Activated naive CD4-positive, alpha-beta T cell treated with Interleukin-2 at 50 U/mL for 16 hours (primary cell): ENCODE results near the gene MARK2.

Source experiments
- DNase-seq: peaks from one replicate; pipeline ENCODE4 v3.0.0-alpha.2; 2020

Gene MARK2

DNA sequence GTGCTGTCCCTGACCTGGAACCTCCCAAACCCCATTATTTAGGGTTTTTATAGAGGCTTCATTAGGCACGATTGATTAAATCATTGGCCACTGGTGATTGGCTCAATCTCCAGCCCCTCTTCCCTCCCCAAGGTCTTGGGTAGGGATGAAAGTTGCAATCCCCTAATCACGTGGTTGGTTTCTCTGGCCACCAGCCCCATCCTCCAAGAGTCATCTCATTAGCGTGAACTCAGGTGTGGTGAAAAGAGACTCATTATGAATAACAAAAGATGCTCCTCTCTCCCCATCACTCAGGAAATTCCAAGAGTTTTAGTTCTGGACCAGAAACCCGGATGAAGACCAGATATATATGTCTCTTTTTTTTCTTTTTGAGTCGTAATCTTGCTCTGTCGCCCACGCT lies 7.6 kb upstream of the MARK2 start:
- DNase-seq: no peak

DNA sequence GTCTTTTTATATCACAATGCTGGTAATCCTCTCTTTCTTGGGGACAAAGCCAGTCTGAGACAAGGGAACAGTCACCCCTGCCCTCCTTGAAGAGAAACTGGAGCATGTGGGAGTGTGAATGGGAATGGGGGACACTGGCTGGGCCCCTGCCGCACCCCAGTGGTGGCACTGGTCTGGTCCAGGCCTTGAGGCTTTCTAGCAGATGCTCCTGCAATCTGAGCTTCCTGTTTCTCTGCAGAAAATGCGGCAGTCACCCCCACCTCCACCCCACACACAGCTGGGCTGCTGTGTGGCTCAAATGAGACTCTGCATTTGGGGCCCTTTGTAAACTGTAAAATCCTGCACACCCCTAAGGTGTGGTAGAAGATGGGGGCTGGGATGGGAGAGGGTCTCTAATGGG lies 6.6 kb upstream of the MARK2 start:
- DNase-seq: no peak

DNA sequence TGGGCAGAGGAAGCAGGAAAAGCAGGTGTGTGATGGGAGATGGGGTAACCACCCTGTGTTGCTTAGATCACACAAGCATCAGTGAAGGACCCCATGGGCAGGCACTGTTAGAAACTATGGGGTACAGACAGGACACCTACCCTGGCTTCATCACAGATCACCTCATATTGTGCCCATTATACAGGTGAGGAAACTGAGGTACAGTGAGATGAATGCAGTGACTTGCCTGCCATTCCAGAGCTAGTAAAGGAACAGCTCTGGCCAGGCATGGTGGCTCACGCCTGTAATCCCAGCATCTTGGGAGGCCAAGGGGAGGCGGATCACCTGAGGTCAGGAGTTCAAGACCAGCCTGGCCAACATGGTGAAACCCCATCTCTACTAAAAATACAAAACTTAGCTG lies 5.9 kb upstream of the MARK2 start:
- DNase-seq: no peak

DNA sequence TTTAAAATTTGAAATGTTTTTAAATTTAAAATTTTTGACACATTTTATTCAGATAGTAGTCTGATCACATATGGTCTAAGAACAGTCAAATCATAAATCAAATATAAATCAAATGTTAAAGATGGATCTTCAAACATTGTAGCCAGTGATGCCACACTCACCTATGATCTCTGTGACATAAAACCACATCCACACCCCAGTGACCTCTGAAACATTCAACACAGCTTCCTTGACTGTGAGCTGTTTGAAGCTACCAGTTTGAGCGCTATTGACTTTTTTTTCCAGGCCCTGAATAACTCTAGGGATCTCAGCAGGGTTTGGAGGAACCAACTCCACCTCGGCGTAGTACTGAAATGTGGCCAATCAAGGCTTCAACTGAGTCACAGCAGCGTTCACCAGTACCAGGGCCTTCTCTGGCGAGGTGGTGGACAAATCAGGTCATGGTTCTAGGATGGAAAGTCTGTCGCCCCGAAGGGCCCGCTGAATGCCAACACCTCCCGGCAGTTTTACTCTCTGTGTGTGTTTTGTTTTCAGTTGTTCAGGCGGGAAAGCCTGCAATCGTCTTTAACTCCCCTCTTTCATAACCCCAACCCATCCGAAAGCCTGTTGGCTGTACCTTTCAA lies 4.3 kb upstream of the MARK2 start:
- no peak for DNase-seq

DNA sequence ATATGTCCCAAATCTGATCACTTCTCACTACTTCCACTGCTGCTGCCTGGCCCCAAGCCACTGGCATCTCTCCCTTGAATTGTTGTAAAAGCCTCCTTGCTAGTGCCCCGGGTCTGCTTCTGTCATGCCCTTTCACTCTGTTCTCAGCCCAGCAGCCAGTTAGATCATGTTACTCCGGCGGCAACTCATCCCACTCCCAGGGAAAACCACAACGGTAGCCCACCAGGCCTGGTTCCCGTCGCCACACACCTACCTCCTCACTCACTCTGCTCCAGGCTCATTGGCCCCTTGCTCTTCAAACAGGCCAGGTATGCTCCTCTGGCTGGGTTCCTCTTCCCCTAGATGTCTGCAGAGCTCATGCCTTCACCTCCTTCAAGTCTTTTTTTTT lies 3.8 kb upstream of the MARK2 start:
- DNase-seq: no peak

DNA sequence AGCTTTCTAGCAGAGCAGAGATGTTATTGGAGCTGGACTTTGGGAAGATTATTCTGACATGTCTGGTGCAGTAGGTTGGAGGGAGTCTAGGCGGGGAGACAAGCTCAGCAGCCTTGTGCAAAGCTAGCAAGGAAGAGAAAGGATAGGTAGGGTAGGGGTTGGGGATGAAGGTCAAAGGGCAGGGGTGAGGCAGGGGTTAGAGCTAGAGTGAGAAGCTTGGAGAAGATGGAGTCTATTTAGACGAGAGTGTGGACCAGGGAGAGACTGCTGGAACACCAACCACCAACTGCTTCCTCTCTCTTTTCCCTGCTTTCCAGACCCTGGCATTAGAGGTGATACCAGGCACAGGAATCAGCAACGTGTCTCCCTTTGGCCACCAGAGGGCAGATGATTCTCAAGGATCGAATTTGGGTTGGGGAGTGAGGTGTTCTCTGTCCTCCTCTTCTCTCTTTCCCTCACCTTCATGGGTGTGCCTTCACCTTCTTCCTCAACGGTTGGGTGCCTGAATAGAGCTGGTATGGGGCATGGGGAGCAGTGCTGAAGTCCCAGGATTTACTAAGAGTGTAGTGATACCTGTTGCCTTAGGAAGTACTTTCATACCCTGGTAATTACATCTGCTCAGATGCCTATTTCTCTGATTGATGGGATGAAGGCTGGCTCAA lies 1.8 kb upstream of the MARK2 start:
- DNase-seq: peak; percentile 78

DNA sequence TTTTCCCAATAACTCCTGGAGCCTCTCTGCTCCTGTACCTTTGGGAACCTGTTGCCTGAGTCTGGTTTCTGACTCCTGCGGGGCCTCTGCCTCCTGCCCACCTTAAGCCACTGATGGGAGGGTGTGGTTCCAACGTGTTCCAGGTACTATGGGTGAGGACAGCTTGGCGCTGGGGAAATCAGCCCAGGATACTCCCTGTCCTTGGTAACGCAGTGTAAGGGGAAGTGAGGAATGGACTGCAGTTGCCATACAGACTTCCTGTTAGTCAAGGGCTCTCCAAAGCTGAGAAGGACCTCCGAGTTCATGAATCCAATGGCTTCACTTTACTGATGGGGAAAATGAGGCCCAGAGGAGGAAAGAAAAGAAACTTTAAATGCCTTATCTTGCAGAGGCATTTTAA lies 1.2 kb upstream of the MARK2 start:
- no peak for DNase-seq

DNA sequence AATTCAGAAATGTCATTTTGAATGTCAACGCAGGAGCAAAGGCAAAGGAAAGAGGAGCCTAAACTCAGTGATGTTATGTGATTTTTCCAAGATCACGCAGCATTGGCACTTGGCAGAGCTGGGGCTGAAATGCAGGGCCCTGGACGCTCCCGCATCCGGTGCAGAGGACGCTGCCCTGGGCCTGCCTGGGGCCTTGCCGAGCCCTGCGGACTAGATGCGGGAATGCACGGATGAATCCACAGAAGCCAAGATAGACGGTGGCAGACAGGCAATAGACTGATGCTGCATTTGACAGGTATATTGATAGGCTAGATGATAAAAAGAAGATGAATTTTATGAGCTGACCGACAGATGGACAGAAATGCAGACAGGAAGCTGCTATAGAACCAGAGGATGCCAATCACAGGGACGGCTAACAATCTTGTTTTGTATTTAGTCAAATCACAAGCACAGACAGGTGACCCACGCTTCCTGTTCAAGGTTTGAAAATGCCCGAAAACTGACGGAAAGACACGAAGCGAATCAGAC lies 696 bp upstream of the MARK2 start:
- no peak for DNase-seq

DNA sequence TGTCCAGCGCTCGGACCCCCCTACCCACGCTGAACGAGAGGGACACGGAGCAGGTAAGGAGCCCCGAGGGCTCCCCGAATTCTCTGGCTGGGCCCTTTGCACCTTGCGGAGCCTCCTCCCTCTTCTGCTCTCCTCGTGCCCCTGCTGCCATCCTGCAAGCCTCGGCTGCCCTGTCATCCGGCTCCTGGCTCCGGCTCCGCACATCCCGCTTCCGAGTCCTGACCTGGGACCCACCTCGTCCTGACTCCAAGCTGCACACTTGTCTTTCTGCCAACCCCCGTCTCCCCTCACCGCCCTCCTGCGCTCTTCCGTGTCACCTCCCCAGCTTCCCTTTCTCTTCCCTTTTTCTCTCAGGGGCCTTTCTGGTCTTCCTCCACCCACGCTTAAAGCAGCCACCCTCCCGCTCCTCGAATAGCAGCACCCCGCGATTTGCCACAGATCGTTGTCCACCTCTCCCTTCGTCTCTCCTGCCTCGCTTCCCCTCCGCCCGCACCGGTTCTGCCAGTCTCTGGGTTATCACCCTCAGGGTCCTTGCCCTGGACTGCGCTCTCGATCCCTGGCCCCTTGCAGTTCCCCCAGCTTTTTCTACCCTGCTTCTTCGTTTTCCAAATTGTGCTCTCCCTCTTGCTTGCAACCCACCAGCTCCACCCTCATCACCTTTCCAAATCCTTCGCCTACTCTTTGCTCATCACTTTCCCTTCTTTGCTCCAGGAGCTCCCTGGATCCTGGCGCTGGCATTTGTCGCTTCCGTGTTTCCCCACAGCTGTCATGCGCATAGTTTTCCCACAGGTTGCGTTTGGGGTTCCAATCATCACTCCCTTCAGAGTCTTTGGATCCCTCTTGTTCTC lies 822 bp downstream of the MARK2 start:
- DNase-seq: peak; percentile 30

DNA sequence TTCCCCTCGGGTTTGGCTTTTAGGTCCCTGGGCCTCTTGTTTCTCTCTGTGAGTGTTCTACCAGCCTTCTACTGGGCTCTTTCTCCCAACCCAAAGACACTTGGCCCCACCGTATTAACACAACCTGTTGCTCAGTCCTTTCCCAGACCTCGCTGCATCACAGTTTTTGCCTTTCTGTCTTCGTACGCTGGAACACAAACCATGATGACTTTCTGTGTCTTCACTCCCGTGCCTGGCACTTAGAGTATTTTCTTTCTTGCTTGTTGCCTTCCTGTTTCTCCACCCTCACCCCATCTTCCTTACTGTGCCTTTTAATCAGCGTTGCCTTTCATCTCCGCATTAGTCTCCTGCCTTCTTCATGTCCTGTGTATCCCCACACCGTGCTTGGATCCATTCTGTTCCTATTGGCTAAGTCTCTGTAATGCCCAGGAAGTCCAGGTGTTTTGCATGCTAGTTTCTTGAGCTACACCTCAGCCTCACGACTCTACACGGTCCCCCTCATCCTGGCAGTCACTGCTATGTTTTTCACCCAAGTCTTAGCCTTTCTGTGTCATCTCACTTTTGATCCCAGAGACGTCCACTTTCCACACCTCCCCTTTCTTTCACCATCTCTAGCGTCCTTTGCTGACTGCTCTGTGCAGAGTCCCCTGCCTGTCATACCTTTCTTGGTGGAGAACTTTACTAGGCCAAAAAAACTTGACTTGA lies 1.6 kb downstream of the MARK2 start:
- no peak for DNase-seq

DNA sequence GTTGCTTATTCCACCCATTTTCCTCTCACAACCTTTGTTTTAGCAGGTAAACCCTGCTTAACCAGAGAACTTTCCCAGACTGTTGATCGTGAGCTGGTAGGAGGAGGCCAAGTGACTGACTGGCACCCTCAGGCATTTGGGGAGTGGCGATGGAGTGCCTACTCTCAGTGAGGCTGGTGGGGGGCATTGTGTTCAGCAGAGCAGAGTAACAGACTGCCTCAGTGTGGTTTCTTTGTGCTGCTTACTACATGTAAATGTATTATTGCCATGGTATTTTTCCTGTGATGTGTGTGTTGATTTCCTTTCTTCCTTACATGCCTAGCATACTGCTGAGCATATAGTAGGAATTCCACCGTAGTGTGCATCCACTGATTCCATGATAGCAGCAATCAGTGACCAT lies 2.6 kb downstream of the MARK2 start:
- DNase-seq: no peak

DNA sequence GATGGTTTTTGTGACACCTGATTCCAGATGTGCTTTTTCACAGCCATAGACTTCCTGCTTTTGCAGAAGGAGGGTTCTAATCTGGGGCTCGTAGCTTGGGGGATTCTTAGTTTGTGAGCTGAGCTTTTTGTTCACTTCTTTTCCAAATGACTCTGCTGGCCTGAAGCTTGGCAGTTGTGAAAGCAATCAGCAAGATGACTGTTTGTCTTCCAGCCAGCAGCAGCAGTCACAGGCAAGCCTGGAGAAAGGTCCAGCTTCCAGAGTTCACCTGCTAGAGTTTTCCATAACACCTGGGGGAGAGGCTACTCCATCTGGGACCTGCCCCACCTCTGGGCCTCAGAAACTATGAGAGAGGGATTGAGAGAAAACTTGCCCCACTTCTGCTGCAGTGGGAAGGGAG lies 4.1 kb downstream of the MARK2 start:
- no peak for DNase-seq

DNA sequence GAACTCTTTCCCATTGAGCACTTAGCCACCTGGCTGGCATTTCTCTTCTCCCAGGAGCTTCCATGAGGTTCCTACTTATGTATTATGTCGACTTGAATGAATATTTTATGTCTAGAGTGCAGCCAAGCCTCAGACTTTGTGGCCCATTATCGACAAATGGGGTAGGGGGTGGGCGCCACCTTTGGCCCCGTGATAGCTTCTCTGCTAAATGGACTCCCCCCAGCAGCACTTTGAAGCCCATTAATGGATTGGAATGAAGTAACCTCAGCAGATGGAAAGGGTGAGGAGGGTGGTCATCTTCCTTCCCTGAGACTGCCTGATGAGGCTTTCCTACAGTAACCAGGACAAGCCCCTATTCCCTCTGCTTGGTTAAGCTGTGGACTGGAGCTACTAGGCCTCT lies 5.9 kb downstream of the MARK2 start:
- DNase-seq: no peak

DNA sequence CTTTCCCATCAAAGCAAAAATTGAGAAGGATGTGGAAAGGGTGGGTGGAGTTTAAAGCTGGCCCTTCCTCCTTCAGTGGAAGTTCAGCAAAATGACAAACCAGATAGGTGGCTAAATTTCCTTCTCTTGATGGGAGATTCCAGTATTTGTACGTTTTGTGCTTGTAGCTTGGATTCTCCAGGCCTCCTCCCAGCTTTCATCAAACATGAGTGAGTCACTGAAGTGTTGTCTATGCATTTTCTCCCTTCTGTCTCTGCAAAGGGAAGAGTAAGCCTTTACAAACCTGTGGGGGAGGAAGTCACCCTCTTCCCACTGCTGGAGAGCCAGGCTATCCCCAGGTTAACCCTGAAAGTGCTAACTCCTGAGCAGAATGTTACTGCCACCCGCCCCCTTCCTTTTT lies 6.4 kb downstream of the MARK2 start:
- DNase-seq: no peak

DNA sequence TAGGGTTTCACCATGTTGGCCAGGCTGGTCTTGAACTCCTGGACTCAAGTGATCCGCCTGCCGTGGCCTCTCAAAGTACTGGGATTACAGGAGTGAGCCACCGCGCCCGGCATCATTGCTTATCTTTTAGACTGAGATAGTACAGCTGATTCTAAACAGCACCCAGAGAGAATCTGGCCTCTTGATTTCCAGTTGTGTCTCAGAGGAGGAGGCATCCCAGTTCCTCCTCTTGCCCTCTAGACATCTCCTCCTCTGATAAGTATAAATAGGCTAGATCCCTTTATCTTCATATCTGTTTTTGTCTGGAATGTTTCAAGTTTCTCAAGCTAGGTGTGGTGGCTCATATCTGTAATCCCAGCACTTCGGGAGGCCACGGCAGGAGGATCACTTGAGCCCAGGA lies 7.0 kb downstream of the MARK2 start:
- no peak for DNase-seq

DNA sequence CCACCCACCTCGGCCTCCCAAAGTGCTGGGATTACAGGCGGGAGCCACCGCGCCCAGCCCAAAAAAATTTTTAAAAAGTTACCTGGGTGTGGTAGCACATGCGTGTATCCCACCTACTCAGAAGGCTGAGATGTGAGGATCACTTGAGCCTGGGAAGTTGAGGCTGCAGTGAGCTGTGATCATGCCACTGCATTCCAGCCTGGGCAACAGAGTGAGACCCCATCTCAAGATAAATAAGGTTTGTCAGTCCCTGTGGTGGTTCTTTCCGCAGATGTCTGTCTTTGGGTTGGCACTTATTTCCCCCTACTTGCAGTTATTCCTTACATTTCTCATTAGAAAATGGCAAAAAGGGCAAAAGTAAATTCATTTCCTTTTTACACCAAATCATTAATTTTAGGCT lies 8.0 kb downstream of the MARK2 start:
- DNase-seq: no peak

DNA sequence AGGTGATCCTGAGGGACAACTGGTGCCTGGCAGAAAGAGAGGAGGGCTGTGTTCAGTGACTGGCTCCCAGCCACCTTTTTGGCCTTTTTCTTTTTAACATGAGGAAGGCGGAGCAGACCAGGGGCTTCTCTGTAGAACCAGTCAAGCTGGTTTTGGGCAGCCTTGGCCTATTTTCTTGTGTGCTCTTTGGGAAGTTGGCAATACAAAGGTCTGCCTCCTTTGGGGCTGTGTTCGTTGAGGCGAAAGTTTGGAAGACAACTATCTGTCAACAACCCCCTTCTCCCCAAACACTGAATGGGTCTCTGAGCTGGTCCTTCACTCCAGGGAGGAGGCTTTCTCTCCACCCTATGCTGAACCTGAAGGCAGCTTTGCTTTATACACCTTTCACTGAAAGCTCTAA lies 8.5 kb downstream of the MARK2 start:
- DNase-seq: no peak

DNA sequence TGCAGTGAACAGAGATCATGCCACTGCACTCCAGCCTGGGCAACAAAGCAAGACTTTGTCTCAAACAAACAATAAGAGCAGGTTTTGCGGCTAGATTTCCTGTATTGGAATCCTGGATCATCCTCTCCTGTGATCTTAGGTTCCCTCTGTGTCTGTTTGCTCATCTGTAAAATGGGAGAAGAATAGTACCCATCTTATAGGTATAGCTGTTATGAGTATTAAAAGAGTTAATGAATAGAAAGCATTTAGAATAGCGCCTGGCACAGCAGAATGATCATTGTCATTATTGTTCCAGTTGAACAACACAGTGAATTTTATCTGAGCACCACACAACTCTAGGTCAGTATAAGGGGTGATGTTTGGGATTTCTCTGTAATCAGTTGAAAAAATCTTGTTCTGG lies 10.8 kb downstream of the MARK2 start:
- no peak for DNase-seq

DNA sequence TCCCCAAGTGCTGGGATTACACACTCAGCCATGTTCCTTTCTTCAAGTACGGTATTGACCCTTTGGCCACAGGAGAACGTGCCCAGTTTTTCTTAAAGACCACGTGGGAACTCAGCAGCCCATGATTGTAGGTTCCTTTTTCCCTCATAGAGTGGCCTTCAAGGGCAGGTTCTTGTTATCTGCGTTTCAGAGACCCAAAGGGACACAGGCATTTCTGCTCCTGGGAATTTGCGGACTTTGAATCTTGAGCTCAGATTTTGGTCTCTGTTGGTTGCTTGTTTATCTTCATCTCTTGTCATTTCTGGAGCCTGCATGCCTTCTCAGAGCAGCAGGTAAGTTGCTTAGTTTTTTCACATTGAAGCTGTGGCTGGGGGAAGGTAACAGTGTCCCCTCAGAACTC lies 12.0 kb downstream of the MARK2 start:
- no peak for DNase-seq

DNA sequence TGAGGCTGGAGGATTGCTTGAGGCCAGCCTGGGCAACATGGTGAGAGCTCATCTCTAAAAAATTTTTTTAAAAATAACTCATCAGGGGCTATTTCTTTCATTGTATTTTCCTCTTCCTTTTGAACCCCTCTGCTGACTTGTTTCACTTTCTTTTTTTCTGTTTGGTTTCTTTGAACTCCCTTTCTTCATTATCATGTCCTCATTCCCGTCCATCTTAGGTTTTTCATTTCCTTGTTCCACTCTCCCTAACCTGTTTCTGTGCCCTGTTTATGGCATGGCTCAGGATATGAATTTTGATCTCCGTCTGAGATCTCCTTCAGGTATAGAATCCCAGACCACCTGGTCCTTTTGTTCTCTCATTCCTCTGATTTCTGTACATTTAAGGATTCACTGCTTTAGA lies 12.5 kb downstream of the MARK2 start:
- DNase-seq: no peak

DNA sequence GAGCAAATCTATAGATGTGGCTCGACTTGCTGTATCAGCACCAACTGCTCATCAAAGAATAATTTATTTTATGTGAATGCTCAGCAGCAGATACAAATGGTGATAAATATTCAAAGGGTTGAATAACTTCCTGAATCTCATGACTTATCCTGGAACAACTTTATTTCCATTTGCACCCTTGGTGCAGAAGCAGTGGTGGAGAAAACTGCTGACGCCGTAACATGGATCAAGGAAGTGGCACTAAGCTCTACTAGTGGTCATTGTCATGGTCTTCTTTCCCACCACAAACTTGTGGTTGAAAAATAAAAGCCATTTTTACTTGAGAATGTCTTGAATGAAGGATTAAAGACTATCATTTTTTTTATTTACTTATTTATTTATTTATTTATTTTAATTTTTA lies 14.6 kb downstream of the MARK2 start:
- DNase-seq: no peak

DNA sequence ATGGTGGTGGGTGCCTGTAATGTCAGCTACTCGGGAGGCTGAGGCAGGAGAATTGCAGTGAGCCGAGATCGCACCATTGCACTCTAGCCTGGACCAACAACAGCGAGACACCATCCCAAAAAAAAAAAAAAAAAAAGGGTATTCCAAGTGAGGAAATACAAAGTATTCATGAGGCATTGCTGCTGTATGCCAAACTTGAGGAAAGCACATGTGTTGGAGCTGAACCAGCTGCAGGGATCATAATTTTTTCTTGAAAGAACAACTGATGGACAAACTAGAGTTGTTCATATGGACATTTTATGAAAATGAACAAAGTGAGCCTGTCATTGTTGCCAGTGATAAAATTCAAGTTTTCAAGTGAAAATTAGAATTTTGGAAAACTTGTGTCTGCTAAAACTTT lies 15.8 kb downstream of the MARK2 start:
- DNase-seq: no peak

DNA sequence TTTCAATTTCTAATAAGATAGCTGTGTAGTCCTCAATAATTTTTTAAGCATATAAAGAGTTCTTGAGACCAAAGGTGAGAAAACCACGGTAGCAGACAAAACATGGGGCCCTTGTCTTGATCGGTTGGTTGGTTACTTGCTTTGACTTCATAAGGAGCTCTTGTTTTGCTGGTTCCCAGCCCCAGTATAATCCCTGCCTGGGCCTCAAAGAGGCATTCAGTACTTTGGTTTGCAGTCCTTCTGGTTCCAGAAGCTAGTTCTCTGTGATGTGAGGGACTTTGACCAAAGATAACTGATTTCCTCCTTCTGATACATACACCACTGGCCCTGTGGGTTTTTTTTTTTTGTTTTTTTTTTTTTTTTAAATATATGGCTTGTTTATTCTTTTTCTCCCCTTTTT lies 17.1 kb downstream of the MARK2 start:
- no peak for DNase-seq
